ENCODE results near the gene ICAM2. TPM values are rescaled to one million over a fixed set of nuclear protein-coding genes. Genes with fewer than 3 reads are reported as not detected.

Gene ICAM2
- total RNA-seq, 1 donor from 2014 or later: 212 TPM

- intact Hi-C loops (cut with DNase I): no loop called here
- H3K27me3 ChIP-seq: peaks cover 8% of the 10 kb centered on the region
- DNase-seq (ENCODE audit: low spot score in 2 of 2): peak in 1 of 2 donors; percentile 34
- no peaks in the 10 kb centered on the region for H3K9me3 ChIP-seq
- peak overlapping the region in 1 of 2 donors; percentile 23 for H3K27ac ChIP-seq
- H3K36me3 ChIP-seq: no peaks in the 10 kb centered on the region
- H3K4me1 ChIP-seq: peaks cover 0 to 12% of the 10 kb centered on the region in 2 donors
- H3K4me3 ChIP-seq: no peak overlapping the region
- TF ChIP-seq, protein P1, sequence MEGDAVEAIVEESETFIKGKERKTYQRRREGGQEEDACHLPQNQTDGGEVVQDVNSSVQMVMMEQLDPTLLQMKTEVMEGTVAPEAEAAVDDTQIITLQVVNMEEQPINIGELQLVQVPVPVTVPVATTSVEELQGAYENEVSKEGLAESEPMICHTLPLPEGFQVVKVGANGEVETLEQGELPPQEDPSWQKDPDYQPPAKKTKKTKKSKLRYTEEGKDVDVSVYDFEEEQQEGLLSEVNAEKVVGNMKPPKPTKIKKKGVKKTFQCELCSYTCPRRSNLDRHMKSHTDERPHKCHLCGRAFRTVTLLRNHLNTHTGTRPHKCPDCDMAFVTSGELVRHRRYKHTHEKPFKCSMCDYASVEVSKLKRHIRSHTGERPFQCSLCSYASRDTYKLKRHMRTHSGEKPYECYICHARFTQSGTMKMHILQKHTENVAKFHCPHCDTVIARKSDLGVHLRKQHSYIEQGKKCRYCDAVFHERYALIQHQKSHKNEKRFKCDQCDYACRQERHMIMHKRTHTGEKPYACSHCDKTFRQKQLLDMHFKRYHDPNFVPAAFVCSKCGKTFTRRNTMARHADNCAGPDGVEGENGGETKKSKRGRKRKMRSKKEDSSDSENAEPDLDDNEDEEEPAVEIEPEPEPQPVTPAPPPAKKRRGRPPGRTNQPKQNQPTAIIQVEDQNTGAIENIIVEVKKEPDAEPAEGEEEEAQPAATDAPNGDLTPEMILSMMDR (IDR thresholded peaks at IDR 0.05): no peak
Observed at GRCh38 chr17:64001091-64001579, 19.3 kb downstream of the ICAM2 start.

- Histone ChIP-seq H3K4me3 (no peak overlapping the region), H3K4me1 (peaks cover 0 to 12% of the 10 kb centered on the region in 2 donors), H3K27ac (no peak overlapping the region), H3K27me3 (peaks cover 8% of the 10 kb centered on the region), H3K36me3 (no peaks in the 10 kb centered on the region), H3K9me3 (no peaks in the 10 kb centered on the region)
- TF ChIP-seq, protein P1 (IDR thresholded peaks at IDR 0.05): no peak
- DNase-seq (ENCODE audit: low spot score in 2 of 2): peak in 1 of 2 donors; percentile 57
- intact Hi-C loops (cut with DNase I): no loop called here
Observed at GRCh38 chr17:63999680-64000531, 20.5 kb downstream of the ICAM2 start.

DNA sequence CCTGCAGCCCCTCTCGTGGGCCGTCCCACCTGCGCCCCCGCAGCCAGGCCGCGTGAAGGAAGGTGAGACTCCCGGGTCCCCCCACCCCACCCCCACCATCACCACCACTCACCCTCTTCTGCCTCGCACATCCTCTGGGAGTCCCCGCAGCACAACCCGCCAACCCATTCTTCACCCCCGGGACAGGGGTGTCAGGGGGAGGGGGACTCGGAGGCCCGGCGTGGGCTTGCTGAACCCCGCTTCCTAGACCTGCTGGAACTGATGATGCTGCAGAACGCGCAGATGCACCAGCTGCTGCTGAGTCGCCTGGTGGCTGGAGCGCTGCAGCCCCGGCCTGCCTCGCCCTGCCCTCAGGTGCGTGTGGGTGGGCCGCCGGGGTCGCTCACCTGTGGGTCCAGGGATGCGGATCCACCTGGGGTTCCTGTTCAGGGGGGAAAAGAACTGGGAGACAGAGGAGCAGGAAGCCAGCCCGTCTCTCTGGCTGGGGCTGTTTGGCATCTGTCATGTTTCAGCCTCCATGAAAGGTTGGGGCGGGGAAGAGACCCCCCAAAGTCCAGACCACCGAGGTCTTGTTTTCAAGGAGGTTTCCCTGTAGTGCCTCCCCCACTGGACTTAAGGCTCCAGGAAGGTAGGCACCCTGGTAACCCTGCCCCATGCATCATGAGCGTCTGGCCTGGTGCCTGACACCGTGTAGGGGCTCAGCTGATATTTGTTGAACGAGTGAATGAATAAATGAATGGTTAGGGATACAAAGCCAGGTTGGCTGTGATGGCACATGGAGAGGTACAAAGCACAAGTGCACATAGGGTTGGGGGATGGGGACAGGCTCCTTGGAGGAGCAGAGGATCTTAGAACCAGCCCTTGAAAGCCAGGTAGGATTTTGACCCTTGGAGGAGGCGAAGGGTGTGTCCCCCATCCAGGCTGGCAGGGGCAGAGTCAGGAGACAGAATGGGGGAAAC is 21.4 kb downstream of the ICAM2 start:
- DNase-seq (ENCODE audit: low spot score in 2 of 2): peak in 1 of 2 donors; percentile 53
- peak overlapping the region; percentile 58 to 67 for H3K4me3 ChIP-seq
- no peak overlapping the region for H3K27ac ChIP-seq
- H3K4me1 ChIP-seq: peaks cover 0 to 12% of the 10 kb centered on the region in 2 donors
- TF ChIP-seq, protein P1 (IDR thresholded peaks at IDR 0.05): no peak
- peaks cover 8% of the 10 kb centered on the region for H3K27me3 ChIP-seq
- H3K36me3 ChIP-seq: no peaks in the 10 kb centered on the region
- intact Hi-C loops (cut with DNase I): no loop called here
- no peaks in the 10 kb centered on the region for H3K9me3 ChIP-seq

- intact Hi-C loops (cut with DNase I): no loop called here
- TF ChIP-seq, protein P1 (IDR thresholded peaks at IDR 0.05): no peak
- peak within 1 kb of the TSS; percentile 58 to 67 for H3K4me3 ChIP-seq
- no peaks in the 10 kb centered on the region for H3K36me3 ChIP-seq
- peaks cover 0 to 12% of the 10 kb centered on the region in 2 donors for H3K4me1 ChIP-seq
- H3K9me3 ChIP-seq: no peaks in the 10 kb centered on the region
- DNase-seq (ENCODE audit: low spot score in 2 of 2): peak in 1 of 2 donors; percentile 71
- H3K27me3 ChIP-seq: peaks cover 8% of the 10 kb centered on the region
- no peak within 1 kb of the TSS for H3K27ac ChIP-seq
Observed at GRCh38 chr17:63998050-63998720, 22.2 kb downstream of the ICAM2 start, which contains the start of gene PRR29. Gene PRR29 (plus strand): TSS chr17:63998351. CDS start chr17:63998365, 14 bp downstream.
